WTC11 (cell line): ENCODE results near the gene HPGD. TPM values are rescaled to one million over a fixed set of nuclear protein-coding genes. Genes with fewer than 3 reads are reported as not detected.
A peak's percentile ranks its signal among the peaks of the same experiment; 100 is the strongest.

Experiments
- ATAC-seq: fragments of 200-7000 bp; cut with Tn5 transposase; 2 replicates; pipeline ENCODE4 v1.10.0; 2021; ENCODE audit warnings: mild to moderate bottlenecking, moderate library complexity
- CTCF ChIA-PET: fragments of 300-600 bp; sonication (Branson Sonifier 250); formaldehyde crosslinking; loops from one replicate; lab custom pipeline; 2021; ENCODE audit warnings: antibody characterized with exemption; lab: Charles Lee
- POLR2A ChIA-PET: fragments of 350-600 bp; sonication (Branson Sonifier 250); formaldehyde crosslinking; loops from one replicate; lab custom pipeline; 2021; ENCODE audit warnings: antibody characterized with exemption; lab: Charles Lee
- DNase-seq: peaks from one replicate; pipeline ENCODE4 v3.0.0; 2021; ENCODE audit warnings: low spot score
- H3K27ac Mint-ChIP-seq: 2 replicates; pipeline ENCODE4 v1.8.0; 2021; ENCODE audit warnings: mixed read lengths
- H3K27me3 Mint-ChIP-seq: 2 replicates; pipeline ENCODE4 v1.8.0; 2021; ENCODE audit warnings: low read depth, mild to moderate bottlenecking, moderate library complexity, mixed read lengths
- H3K36me3 Mint-ChIP-seq: 2 replicates; pipeline ENCODE4 v1.8.0; 2021; ENCODE audit warnings: mixed read lengths
- H3K4me1 Mint-ChIP-seq: 2 replicates; pipeline ENCODE4 v1.8.0; 2022; ENCODE audit warnings: mixed read lengths
- H3K4me3 Mint-ChIP-seq: 2 replicates; pipeline ENCODE4 v1.8.0; 2021; ENCODE audit warnings: mild to moderate bottlenecking, moderate library complexity, mixed read lengths
- H3K9me3 Mint-ChIP-seq: 2 replicates; pipeline ENCODE4 v1.8.0; 2021; ENCODE audit warnings: mixed read lengths
- AR ChIP-seq: fragments of 250-450 bp; sonication (Bioruptor Pico); IDR thresholded peaks from 2 replicates; pipeline ENCODE4 v1.9.0; 2021; ENCODE audit warnings: mild to moderate bottlenecking
- CREM ChIP-seq: sonication (generic); formaldehyde crosslinking; IDR thresholded peaks from 2 replicates; pipeline ENCODE4 v1.8.1; 2022; ENCODE audit warnings: mild to moderate bottlenecking, missing genetic modification reagents, moderate library complexity
- E2F5 ChIP-seq: sonication (generic); formaldehyde crosslinking; IDR thresholded peaks from 2 replicates; pipeline ENCODE4 v1.8.1; 2022; ENCODE audit warnings: mild to moderate bottlenecking, moderate library complexity, missing genetic modification reagents
- ETV6 ChIP-seq: sonication (generic); formaldehyde crosslinking; IDR thresholded peaks from 2 replicates; pipeline ENCODE4 v1.8.1; 2022; ENCODE audit warnings: mild to moderate bottlenecking, missing genetic modification reagents
- HMGA2 ChIP-seq: fragments of 250-450 bp; sonication (Bioruptor Pico); IDR thresholded peaks from 2 replicates; pipeline ENCODE4 v1.4.0; 2021; ENCODE audit warnings: mild to moderate bottlenecking, moderate library complexity
- IRF2 ChIP-seq: sonication (generic); formaldehyde crosslinking; IDR thresholded peaks from 2 replicates; pipeline ENCODE4 v1.8.0; 2022; ENCODE audit warnings: low read depth, missing genetic modification reagents, borderline replicate concordance
- MYBL2 ChIP-seq: sonication (generic); formaldehyde crosslinking; IDR thresholded peaks from 2 replicates; pipeline ENCODE4 v1.8.1; 2023; ENCODE audit warnings: mild to moderate bottlenecking, moderate library complexity, missing genetic modification reagents
- NFATC4 ChIP-seq: fragments of 250-450 bp; sonication (Bioruptor Pico); IDR thresholded peaks from 2 replicates; pipeline ENCODE4 v1.9.0; 2021; ENCODE audit warnings: mild to moderate bottlenecking
- NFYB ChIP-seq: sonication (generic); formaldehyde crosslinking; conservative IDR thresholded peaks from 2 replicates; pipeline ENCODE4 v1.8.0; 2022; ENCODE audit warnings: low read depth, missing genetic modification reagents
- OVOL2 ChIP-seq: fragments of 250-450 bp; sonication (Bioruptor Pico); IDR thresholded peaks from 2 replicates; pipeline ENCODE4 v1.9.0; 2021; ENCODE audit warnings: mild to moderate bottlenecking, borderline replicate concordance
- RORB ChIP-seq: fragments of 250-450 bp; sonication (Bioruptor Pico); IDR thresholded peaks from 2 replicates; pipeline ENCODE4 v1.9.0; 2021; ENCODE audit warnings: mild to moderate bottlenecking
- SMAD3 ChIP-seq: sonication (generic); formaldehyde crosslinking; IDR thresholded peaks from 2 replicates; pipeline ENCODE4 v1.8.0; 2022; ENCODE audit warnings: missing genetic modification reagents, mild to moderate bottlenecking, borderline replicate concordance
- TEAD1 ChIP-seq: sonication (generic); formaldehyde crosslinking; IDR thresholded peaks from 2 replicates; pipeline ENCODE4 v1.8.0; 2022; ENCODE audit warnings: mild to moderate bottlenecking, missing genetic modification reagents
- ZMAT4 ChIP-seq: fragments of 250-450 bp; sonication (Bioruptor Pico); IDR thresholded peaks from 2 replicates; pipeline ENCODE4 v1.9.0; 2021; ENCODE audit warnings: mild to moderate bottlenecking
- ZNF121 ChIP-seq: sonication (generic); formaldehyde crosslinking; IDR thresholded peaks from 2 replicates; pipeline ENCODE4 v1.8.0; 2023; ENCODE audit warnings: missing genetic modification reagents
- ZNF423 ChIP-seq: fragments of 250-450 bp; sonication (Bioruptor Pico); IDR thresholded peaks from 2 replicates; pipeline ENCODE4 v2.1.2; 2022; ENCODE audit warnings: mild to moderate bottlenecking, moderate library complexity
- ZSCAN18 ChIP-seq: fragments of 250-450 bp; sonication (Bioruptor Pico); IDR thresholded peaks from 2 replicates; pipeline ENCODE4 v2.1.2; 2022; ENCODE audit warnings: mild to moderate bottlenecking, moderate library complexity
- total RNA-seq: library from RNA; stranded (reverse); gene quantifications from 3 replicates; pipeline ENCODE4 v1.2.3, GENCODE V29; 2021

Gene HPGD
- total RNA-seq, 1 experiment from 2014 or later, result 3.6 TPM

GRCh38 chr4:174449152-174449551 is 73.1 kb downstream of the HPGD start:
- peaks cover 10% of the 10 kb centered on the region for H3K36me3 Mint-ChIP-seq
- no peak for TF ChIP-seq HMGA2
- TF ChIP-seq SMAD3, result no peak
- ChIA-PET POLR2A (no interaction called here), CTCF (no interaction called here)
- peaks cover 13% of the 10 kb centered on the region for H3K9me3 Mint-ChIP-seq
- DNase-seq (no peak), ATAC-seq (no peak)
- peaks cover 24% of the 10 kb centered on the region for H3K27me3 Mint-ChIP-seq
- peaks cover 55% of the 10 kb centered on the region for H3K4me1 Mint-ChIP-seq
- no peak overlapping the region for H3K4me3 Mint-ChIP-seq
- no peak overlapping the region for H3K27ac Mint-ChIP-seq

- peaks cover 18% of the 10 kb centered on the region for H3K4me1 Mint-ChIP-seq
These were observed 77.9 kb downstream of the HPGD start for GRCh38 chr4:174444390-174444789.

More at GRCh38 chr4:174444390-174444789, 77.9 kb downstream of the HPGD start:
- H3K27ac Mint-ChIP-seq, result 0 out of 2 replicates have a peak overlapping the region, but pooled peaks have one; percentile 23
- H3K4me3 Mint-ChIP-seq, result no peak overlapping the region
- no peak for ATAC-seq
- peaks cover 28% of the 10 kb centered on the region for H3K9me3 Mint-ChIP-seq
- ChIA-PET POLR2A (no interaction called here), CTCF (no interaction called here)
- TF ChIP-seq RORB (CRISPR knock-in tag) (no peak), AR (CRISPR knock-in tag) (no peak), IRF2 (CRISPR knock-in tag) (no peak), ZMAT4 (CRISPR knock-in tag) (no peak), MYBL2 (no peak), ZSCAN18 (CRISPR knock-in tag) (no peak), ETV6 (no peak), CREM (CRISPR knock-in tag) (no peak), OVOL2 (CRISPR knock-in tag) (no peak), ZNF423 (CRISPR knock-in tag) (no peak), E2F5 (CRISPR knock-in tag) (no peak), TEAD1 (CRISPR knock-in tag) (no peak), NFYB (CRISPR knock-in tag) (no peak), ZNF121 (no peak), NFATC4 (CRISPR knock-in tag) (no peak)
- peaks cover 16% of the 10 kb centered on the region for H3K36me3 Mint-ChIP-seq
- DNase-seq, result no peak
- peaks cover 15% of the 10 kb centered on the region for H3K27me3 Mint-ChIP-seq

Other genes with a start within 250 kb of the HPGD start
- 7.5 to 10.5 TPM (median 9.0 TPM) in 3 replicates for gene FBXO8, start 238.8 kb downstream of the HPGD start, total RNA-seq
- gene CEP44, start 238.6 kb downstream of the HPGD start, total RNA-seq, result 17.9 to 21.6 TPM (median 19.8 TPM) in 3 replicates